NCI-H1694 (cell line): Measurements from ENCODE around the gene ZNF653.
"Not testable (repeated sequence)": the region's sequence is repeated elsewhere in the genome, so short reads cannot be mapped to it uniquely, and the experiment has no call there.

Experiments
- DNase-seq: peaks from one replicate; lab custom pipeline; 2025; lab: John Stamatoyannopoulos, UW

Gene ZNF653

DNA sequence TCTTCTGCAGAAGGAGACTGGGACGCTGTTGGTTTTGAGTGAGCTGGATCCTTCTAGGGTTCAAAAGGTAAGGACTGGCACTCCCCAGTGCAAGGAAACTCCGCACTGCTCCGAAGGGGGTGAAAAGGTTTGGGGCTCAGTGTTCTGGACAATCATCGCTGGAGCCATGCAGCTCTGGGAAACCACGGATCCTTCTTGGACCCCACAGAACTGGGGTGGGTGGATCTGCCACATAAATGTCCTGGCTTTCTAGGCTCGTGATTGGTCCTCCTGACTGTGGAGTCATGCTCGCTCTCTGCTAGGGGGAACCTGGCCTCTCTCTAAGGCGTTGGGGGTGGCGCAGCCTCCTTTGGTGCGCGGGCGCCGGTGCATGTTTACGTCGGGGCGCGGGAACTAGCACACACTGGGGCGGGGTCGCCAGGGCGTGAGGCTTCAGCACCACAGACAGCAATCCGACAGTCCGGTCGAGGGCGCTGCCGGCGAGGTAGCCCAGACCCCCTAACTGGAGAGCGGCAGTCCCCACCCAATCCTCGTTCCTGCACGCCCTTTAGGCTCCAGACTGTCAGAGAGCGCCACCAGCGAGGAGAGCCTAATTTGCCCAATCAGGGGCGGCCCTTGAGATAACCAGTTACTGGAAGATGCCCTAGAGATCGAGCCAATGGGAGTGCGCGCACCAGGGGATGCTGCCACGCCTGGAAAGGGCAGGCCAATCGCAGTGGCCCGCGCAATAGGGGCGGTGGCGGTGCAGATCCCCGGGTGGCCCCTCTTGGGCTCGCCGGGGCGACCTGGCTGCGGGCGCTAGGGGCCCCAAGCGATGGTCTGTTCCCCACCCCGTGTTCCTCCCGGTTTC lies 23.9 kb downstream of the ZNF653 start:
- DNase-seq, result peak; percentile 95

DNA sequence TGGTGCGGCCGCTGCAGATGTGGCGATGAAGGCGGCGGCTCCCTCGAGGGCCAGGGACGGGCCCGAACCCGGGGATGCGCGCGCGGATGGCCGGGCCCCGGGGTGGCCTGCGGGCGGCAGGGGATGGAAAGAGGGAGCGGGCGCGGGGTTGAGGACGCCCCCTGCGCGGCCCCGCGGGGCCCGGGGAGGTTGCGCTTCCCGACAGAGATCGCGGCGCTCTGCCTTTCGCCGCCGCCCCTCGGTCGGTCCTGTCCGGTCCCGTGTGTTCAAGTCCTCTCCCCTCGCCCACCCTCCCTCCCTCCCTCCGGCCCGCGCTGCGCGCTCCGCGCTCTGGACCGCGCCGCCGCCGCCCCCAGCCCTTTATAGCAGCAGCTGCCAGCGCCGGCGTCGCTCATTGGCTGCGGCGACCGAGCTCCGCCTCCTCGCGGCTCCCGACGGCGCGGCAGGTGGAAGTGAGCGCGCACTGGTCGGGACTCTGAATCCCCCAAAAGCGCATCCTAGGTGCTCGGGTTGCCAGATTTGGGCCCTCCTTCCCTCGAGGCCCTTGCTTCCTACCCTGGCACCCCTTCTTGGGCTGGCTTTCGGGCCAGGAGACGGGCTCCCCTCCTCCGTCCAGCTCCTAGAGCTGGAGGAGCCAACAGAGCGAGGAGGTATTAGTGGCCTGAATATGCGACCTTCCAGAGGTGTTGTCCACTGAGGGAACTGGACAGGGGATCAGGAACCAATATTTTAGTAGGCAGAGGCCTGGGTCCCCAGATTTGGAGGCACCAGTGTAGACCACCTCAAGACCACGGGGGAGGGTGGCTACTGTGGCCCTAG lies 24.7 kb downstream of the ZNF653 start, which contains the start of gene ELAVL3:
Gene ELAVL3, minus strand, starts transcription at position 332 of the 819 bp plus-strand sequence. CDS start 438 bp downstream, outside the sequence.
- no peak for DNase-seq

DNA sequence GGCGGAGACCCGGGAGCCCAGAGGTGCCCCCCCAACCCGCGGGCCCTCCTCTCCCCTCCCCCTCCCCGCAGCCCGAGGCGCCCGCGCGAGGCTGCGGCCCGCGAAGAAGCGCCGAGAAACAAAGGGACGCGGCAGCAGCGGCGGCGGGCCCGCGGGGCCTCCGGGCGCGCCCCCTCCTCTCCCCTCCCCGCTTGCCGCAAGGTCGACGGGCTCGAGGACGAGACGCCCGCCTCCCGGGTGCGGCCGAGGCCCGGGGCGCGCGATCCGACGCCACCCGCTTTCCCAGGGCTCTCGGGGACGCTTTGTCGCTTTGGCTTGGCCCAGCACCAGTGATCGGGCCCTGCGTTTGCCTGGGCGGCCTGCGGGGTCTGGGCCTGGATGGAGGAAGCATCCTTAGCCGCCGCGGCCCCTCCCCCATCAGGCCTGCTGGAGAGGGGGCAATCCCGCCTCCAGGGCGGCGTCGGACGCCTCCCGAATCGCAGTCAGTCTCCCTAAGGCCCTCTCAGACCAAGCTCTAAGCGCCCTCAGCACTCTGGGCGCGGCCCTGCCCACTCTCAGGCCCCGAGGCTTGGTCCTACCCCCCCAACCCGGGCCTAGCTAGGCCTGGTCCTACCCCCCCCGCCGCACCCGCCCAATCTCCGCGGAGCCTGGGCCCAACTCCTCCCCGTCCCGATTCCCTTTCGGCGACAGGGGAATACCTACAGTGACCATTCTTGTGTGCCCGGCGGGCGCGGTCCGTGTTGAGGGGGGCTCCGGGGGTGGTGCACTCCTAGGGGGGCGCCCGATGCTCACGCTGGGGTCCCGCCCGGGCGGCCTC lies 25.5 kb downstream of the ZNF653 start:
- DNase-seq, result peak; percentile 2

DNA sequence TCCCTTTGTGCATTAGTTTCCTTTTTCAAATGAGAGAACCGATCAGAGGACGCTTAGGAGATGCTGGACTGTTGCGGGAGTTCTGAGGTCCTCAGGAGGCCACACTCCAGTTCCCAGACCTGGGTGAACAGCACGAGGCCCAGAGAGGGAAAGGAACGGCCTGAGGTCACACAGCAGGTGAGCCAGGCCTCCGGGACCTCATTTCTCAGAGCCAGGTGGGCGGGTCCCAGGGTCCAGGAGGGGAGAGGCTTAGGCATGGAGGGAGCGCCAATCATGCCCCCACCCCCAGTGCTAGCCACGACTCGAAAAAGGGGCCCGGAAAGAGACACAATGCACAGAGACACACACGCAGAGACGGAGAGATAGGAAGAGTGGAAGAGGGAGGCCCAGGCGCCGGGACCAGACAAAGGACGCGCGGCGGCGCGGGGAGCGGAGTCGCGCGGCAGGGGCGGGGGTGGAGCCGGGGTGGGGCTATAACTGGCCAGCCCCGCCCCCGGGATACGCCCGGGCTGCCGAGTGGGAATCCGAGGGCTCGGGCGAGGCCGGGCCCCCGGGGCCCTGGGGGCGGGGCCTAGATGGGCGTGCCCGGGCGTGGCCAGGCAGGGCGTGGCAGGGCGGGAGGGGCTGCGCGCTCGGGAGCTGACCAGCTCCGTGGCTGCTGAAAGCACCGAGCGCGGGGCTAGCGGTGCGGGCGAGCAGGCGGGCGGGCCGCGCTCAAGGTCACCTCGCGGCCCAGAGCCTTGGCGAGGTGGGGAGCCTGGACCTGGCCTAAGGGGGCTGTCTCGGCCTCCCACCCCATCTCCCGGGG lies 26.3 kb downstream of the ZNF653 start:
- DNase-seq, result no peak

DNA sequence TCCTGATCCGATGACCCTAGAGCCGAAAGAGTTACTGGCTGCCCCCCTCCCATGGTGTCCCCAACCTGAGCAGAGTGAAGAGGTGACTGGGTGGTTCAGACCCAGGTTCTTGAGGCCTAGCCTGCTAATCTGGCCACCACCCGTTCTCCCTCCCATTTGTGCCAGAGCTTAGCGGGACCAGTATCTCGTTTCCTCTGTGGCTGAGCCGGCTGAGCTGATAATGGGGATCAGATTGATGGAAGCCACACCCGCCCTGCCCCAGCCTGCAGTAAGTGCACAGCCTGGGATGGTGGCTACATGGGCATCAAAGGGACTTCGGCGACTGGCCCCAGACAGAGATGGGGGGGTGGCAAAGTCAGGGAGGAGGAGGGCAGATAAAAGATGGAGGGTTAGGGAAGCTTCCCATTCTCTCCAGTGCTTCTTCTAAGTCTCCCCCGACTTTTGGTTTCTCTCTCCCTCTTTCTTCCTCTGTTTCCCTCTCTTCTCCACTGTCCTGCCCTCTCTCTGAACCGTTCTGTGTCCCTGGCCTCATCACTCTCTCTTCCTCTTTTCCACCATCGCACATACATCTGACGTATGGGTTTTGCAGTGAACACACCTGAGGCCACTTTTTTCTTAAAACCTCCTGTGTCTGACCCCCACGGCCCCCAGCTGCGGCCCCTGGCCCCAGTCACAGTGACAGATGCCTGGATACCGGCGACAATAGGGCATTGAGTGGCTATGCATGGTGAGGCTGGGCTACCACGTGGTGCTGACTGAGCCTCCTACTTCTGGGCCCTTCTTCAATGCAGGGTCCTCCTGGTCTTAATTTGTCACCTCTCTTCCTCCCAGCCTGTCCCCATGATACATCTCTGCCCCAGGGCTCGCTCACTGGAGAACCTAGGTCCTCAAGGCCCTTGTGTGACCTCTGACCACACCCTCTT lies 27.2 kb downstream of the ZNF653 start:
- no peak for DNase-seq

DNA sequence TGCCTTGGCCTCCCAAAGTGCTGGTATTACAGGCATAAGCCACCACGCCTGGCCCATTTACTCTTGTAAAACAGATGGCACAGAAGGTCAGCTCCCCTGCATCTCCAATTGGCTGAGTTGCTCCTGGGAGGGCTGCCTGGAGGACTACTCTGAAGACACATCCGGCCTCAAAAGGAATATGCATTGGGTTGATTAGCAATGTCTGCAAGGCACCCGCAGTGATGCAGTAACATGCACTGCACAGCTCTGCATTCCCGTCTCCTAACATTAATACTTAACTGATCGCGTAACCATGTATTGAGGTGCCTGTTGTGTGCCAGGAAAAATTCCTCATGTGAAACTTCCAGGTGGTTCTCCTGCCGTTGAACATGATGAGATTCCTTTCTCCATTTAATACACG lies 29.8 kb downstream of the ZNF653 start:
- no peak for DNase-seq

DNA sequence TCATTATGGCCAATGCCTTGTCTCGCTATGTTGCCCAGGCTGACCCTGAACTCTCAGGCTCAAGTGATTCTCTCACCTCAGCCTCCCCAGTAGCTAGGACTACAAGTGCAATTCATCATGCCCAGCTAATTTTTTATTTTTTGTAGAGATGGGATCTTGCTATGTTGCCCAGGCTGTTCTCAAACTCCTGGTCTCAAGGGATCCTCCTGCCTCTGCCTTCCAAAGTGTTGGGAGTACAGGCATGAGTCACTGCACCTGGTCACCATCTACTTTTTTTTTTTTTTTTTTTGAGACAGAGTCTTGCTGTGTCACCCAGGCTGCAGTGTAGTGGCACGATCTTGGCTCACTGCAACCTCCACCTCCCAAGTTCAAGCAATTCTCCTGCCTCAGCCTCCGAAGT lies 30.3 kb downstream of the ZNF653 start:
- DNase-seq, result not testable (repeated sequence)

DNA sequence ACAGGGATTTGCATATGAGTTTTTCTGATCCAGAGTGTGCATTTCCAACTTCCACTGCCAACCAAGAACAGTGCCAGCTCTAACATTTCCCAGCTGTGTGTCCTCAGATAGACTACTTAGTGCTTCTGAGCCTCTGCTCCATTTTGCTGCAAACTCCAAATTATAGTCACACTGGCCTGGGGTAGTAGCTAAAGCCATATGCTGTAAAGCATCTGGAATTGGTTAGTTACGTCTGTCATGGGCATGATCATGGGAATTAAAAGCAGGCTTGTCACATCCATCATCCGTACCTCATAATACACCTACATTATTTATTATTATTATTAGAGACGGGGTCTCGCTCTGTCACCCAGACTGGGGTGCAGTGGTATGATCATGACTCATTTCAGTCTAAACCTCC lies 31.9 kb downstream of the ZNF653 start:
- DNase-seq, result no peak

DNA sequence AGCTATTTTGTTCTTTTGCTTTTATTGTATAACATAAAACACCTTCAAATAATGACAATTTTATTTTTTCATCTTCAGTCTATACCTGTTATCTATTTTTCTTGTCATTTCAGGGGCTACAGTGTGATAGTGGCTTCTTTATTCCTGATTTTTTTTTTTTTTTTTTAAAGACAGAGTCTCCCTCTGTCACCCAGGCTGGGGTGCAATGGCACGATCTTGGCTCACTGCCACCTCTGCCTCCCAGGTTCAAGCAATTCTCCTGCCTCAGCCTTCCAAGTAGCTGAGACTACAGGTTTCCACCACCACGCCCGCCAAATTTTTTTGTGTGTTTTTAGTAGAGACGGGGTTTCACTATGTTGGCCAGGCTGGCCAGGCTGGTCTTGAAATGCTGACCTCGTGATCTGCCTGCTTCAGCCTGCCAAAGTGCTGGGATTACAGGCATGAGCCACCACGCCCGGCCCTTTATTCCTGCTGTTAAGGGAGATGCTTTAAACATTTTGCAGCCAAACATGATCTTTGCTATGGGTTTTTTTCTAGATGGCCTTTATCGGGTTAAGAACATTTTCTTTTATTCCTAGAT lies 37.3 kb downstream of the ZNF653 start:
- not testable (repeated sequence) for DNase-seq

DNA sequence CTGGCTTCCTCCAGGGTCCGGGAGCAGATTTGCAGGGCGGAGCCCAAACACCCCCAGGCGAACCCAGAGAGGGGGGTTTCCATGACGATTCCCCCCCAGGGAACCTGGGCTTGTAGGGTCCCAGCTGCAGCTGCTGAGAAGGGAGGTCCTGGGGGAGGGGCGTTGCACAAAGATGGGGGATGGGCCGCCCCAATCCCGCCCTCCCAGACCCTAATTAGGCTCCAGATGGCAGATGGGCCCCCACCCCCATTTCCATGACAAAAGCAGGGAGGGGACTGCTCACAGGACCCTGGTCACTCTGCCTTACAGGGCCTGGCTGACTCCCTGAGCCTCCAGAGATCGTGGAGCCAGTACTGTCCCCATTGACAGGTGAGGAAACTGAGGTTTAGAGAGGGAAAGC lies 40.0 kb downstream of the ZNF653 start:
- no peak for DNase-seq

DNA sequence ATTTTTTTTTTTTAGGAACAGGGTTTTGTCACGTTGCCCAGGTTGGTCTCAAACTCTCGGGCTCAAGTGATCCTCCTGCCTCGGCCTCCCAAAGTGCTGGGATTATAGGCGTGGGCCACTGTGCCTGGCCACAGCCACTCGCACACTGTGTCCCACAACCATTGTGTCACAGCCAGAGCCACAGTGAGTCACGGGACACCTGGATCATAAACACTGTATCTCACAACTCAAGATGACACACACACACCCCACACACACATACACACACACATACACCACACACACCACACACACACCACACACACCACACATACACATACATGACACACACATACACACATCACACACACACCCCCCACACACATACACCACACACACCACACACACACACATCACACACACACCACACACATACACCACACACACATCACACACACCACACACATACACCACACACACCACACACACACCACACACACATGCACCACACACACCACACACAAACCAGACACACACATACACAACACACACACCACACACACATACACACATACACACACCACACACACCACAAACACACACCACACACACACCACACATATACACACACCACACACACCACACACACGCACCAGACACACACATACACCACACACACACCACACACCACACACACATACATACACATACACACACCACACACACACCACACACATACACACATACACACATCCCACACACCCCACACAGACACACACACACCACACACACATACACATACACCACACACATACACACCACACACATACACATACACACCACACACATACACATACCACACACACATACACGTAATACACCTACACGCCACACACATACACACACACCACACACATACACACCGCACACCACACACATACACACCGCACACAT lies 41.0 kb downstream of the ZNF653 start:
- DNase-seq, result no peak

DNA sequence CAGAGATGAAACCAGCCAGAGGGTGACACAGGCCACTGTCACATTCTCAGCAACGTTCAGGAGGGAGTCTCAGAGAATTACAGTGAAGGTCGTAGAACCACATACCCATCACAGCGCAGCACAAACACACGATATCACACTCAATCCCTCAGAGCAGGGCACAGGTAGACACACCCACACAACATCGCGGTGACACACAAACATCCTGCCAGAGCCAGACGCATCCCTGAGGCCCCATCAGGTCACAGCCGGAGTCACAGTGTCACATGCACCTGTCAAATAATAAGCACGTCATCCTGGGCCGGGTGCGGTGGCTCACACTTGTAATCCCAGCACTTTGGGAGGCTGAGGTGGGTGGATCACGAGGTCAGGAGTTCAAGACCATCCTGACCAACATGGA lies 42.2 kb downstream of the ZNF653 start:
- DNase-seq, result no peak

DNA sequence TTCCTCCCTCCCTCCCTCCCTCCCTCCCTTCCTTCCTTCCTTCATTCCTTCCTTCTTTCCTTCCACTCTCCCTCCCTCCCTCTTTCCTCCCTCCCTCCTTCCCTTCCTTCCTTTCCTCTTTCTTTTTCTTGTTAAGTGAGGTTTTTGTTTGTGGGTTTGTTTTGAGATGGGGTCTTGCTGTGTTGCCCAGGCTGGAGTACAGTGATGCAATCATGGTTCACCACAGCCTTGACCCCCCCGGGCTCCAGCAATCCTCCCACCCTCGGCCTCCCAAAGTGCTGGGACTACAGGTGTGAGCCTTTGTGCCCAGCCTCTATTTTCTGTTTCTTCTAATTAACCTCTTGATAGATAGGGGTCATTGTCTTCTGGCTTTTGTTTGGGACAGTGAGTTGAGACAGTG lies 44.2 kb downstream of the ZNF653 start:
- no peak for DNase-seq

DNA sequence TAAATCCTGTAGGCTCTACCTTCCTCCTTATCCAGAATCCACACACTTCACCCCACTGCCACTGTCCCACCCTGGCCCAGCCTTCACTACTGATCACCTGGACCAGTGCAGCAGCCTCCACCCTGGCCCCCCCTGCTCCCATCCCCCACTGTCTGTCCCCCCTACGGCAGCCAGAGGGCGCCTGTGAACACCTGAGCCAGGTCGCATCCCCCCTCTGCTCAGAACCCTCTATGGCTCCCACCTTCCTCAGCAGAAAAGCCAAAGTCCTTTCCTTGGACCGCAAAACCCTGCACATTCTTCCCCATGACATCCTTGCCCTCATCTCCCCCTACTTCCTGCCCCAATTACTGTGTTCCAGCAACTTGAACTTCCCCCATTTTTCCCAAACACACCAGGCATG lies 45.4 kb downstream of the ZNF653 start:
- DNase-seq, result no peak

DNA sequence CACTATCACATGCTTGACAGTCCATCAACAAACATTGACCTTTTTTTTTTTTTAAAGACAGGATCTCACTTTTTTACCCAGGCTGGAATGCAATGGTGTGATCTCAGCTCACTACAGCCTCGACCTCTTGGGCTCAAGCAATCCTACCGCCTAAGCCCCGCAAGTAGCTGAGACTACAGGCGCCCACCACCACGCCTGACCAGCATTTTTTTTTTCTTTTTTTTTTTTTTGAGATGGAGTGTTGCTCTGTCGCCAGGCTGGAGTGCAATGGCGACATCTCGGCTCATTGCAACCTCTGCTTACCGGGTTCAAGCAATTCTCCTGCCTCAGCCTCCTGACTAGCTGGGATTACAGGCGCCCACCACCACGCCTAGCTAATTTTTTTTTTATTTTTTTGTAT lies 46.7 kb downstream of the ZNF653 start:
- not testable (repeated sequence) for DNase-seq

DNA sequence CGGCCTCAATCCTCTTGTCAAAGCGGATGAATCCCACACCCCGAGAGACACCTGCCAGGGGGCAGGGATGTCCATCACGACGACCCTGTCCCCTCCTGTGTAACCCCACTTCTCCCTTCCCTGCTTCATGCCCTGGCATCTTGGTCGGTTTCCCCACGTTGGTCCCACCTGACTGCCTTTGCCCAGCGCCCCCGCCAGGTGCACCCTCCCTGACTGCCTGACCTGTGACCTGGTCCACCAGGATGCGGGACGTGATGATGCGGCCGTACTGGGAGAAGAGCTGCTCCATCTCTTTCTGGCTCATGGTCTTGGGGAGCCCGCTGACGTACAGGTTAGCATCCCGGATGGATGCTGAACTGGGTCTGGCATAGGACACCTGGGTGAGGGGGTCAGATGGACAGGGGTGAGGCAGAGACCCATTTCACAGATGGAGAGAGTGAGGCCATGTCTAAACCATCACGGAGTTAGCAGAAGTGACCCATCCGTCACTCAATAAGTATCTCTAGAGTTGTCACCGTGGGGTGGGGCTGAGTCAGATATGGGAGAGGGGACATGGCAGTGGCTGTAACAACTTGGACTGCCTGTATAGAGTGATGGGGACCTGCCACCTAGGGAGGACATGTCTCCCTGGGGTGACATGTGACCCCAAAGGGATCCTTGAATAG lies 47.3 kb downstream of the ZNF653 start:
- no peak for DNase-seq

DNA sequence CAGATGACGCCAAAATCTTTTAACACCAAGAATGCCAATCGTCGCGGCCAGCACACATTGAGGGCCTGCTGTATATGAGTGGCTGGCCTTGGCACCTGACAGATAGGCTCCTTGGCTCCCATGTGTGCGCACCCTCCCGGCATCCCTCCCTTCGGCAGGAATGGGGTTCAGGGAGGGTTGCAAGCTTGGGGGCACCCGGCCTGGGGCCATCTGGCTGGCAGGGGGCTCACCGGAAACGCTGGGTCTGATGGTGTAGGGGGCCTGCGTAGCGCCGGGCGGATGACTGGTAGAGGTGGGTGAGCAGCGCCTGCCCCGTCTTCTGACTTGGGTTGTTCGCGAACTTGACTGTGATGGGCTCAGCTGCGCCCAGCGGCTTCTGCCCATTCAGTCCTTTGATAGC lies 47.8 kb downstream of the ZNF653 start:
- DNase-seq, result no peak

DNA sequence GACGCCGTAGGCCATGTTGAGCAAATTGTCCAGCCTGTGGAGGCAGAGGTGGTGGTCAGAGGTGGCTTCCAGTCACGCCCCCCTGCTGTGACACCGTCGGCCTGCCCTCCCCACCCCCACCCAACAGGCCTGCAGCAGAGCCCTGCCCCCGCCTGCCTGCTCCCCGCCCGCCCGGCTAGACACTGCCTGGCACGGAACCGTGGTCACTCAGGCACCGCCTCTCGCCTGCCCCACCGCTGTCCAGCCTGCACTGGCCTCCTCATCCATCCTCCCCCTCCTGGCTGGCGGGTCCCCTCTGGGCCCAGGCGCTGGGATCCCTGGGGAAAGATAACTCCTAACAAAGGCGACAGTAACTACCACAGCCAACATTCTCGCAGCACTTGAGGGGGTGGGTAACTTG lies 48.5 kb downstream of the ZNF653 start:
- no peak for DNase-seq
